ENCODE results near the gene RETREG3. TPM values are rescaled to one million over a fixed set of nuclear protein-coding genes. Genes with fewer than 3 reads are reported as not detected.

The RETREG3 gene
- total and polyA plus RNA-seq, 11 donors: 12.2 to 39.0 (median 24.9) TPM

DNA sequence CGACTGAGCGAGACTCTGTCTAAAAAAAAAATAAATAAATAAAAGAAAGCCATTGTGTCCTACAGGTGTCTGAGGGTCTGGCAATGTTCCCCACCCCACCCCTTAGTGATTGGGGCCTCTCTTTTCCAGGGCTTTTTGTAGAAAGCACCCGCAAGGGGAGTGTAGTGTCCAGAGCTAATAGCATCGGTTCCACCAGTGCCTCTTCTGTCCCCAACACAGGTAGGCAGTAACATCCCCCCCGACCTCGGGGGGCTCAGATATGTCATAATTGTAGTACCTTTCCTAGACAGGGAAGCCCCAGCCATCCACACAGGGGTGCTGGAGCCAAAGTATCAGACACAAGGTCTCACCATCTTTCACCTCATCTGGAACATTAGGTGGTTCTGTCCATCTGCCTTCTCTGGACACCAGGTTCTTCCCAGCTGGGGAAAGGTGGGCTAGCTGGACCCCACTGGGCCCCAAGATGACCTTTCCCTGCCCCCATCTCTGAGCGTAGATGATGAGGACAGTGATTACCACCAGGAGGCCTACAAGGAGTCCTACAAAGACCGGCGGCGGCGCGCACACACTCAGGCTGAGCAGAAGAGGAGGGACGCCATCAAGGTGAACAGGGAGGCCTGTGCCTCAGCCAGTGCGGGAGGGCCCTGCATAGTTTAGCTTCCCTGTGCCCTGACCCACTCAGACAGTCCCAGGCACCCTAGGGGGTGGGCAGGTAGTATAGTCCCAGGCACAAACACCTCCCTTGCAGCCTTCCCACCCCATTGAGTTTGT is 40.6 kb downstream of the RETREG3 start:
- DNase-seq: peak in 1 of 5 donors; percentile 33
- H3K27me3 ChIP-seq: no peaks in the 10 kb centered on the region
- TF ChIP-seq, protein P1, sequence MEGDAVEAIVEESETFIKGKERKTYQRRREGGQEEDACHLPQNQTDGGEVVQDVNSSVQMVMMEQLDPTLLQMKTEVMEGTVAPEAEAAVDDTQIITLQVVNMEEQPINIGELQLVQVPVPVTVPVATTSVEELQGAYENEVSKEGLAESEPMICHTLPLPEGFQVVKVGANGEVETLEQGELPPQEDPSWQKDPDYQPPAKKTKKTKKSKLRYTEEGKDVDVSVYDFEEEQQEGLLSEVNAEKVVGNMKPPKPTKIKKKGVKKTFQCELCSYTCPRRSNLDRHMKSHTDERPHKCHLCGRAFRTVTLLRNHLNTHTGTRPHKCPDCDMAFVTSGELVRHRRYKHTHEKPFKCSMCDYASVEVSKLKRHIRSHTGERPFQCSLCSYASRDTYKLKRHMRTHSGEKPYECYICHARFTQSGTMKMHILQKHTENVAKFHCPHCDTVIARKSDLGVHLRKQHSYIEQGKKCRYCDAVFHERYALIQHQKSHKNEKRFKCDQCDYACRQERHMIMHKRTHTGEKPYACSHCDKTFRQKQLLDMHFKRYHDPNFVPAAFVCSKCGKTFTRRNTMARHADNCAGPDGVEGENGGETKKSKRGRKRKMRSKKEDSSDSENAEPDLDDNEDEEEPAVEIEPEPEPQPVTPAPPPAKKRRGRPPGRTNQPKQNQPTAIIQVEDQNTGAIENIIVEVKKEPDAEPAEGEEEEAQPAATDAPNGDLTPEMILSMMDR (IDR thresholded peaks at IDR 0.05): no peak
- no peak for ATAC-seq
- intact Hi-C loops (cut with DNase I): no loop called here
- peak overlapping the region in 8 of 12 donors; percentile 42 to 99 (median 96) for H3K27ac ChIP-seq
- peak overlapping the region in 4 of 12 donors; percentile 78 to 97 (median 88) for H3K4me3 ChIP-seq
- WGBS, 4 donors: 86 to 92% (median 87%) methylated on average over 14 of the region's 14 CpGs
- H3K9me3 ChIP-seq: no peaks in the 10 kb centered on the region
- H3K4me1 ChIP-seq: peaks cover 4 to 46% (median 26%) of the 10 kb centered on the region in 12 donors
- peaks cover 0 to 77% (median 71%) of the 10 kb centered on the region in 9 donors for H3K36me3 ChIP-seq

DNA sequence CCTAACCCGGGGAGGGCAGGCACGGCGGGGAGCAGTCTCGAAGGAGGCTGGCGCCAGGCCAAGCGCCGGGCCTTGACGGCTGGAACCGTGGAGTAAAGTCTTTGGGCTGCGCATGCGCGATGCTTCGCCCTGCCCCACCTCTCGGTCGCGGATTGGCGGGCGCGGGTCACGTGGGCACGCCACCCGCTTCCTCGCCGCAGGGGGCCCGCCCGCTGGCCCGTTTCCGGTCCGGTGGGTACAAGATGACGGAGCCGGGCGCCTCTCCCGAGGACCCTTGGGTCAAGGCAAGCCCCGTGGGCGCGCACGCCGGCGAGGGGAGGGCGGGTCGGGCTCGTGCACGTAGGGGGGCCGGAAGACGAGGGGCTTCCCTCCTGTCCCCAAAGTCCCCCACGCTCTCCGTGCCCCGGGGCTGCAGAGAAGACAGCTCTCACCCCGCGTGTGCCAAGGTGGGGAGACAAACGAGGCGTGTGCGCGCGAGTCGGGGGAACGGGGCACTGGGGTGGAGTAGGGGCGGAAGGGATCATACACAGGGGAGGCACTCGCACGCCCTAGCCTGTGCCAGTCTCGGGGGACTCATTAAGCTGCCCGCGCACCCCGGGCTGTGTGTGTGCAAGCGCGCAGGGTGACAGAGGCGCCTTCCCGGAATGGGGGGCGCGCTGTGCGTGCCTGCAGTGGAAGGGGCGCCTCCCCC is 42.1 kb downstream of the RETREG3 start, which contains the start of gene MLX:
MLX (plus strand) TSS at position 218 of the 691 bp plus-strand sequence; CDS start at position 243, 25 bp downstream.
- ATAC-seq (peak; percentile 77 to 85 (median 84)), DNase-seq (peak; percentile 95 to 98 (median 97))
- 0 to 2% (median 1%) methylated on average over 20 to 72 of the region's 72 CpGs for WGBS, 4 donors
- peak within 1 kb of the TSS; percentile 94 to 99 (median 98) for H3K27ac ChIP-seq
- TF ChIP-seq, protein P1 (IDR thresholded peaks at IDR 0.05): no peak
- TF ChIP-seq POLR2A (IDR thresholded peaks at IDR 0.05): peak in 1 of 2 donors; percentile 74
- no peaks in the 10 kb centered on the region for H3K9me3 ChIP-seq
- H3K27me3 ChIP-seq: no peaks in the 10 kb centered on the region
- intact Hi-C loops (cut with DNase I): no loop called here
- peaks cover 0 to 64% (median 56%) of the 10 kb centered on the region in 9 donors for H3K36me3 ChIP-seq
- peaks cover 10 to 59% (median 37%) of the 10 kb centered on the region in 12 donors for H3K4me1 ChIP-seq
- H3K4me3 ChIP-seq: peak within 1 kb of the TSS; percentile 74 to 98 (median 92)

DNA sequence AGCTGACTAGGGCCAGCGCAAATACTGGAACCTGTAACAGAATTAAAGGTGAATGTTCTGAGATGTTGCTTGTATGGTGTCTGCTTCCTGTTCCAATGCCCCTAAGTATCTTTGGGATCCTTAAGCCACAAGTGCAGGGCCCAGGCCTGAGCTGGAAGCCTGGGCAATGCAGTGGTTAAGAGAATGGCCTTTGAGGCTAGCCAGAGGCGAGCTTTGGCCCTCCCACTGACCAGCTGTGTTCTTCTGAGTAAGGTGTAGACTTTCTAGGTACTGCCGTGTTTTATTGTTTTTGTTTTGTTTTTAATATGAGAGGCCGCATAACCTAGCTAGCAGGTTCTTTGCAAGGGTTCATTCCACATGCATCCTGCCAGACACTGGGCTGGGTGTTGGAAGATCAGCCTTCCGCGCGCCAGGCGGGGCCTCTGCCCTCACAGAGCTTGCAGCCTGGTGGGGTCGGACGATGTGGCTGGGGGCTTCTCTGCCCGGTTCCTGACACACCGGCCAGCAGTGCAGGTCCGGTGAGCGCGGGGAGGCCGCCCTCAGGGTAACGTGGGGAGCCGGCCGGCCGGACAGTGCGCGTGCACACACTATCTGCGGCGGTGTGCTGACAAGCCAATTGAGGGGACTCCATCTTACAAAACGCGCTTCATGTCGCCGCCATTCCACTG is 42.8 kb downstream of the RETREG3 start:
- intact Hi-C loops (cut with DNase I): no loop called here
- peak in 2 of 4 donors; percentile 4 to 20 for ATAC-seq

More for the DNA sequence above, 42.8 kb downstream of the RETREG3 start:
- TF ChIP-seq, protein P1 (IDR thresholded peaks at IDR 0.05): no peak
- TF ChIP-seq POLR2A (IDR thresholded peaks at IDR 0.05): no peak
- DNase-seq: no peak
- peak overlapping the region; percentile 94 to 99 (median 98) for H3K27ac ChIP-seq
- peak overlapping the region; percentile 74 to 98 (median 92) for H3K4me3 ChIP-seq
- peaks cover 0 to 57% (median 50%) of the 10 kb centered on the region in 9 donors for H3K36me3 ChIP-seq
- H3K27me3 ChIP-seq: no peaks in the 10 kb centered on the region
- H3K9me3 ChIP-seq: no peaks in the 10 kb centered on the region
- peaks cover 10 to 61% (median 42%) of the 10 kb centered on the region in 12 donors for H3K4me1 ChIP-seq
- WGBS, 4 donors: 21 to 50% (median 29%) methylated on average over 14 to 28 of the region's 28 CpGs
